HG02981 (cell line): Measurements from ENCODE around the gene THRB.

ENCODE experiments used
- ATAC-seq: cut with Tn5 transposase; IDR thresholded peaks from one replicate; pipeline ENCODE4 v1.9.1; 2021; ENCODE audit warnings: mild to moderate bottlenecking, moderate library complexity; ENCODE audit not compliant: unreplicated experiment

The THRB gene

GRCh38 chr3:24157106-24157505 is 337.5 kb downstream of the THRB start:
- ATAC-seq = no peak

- ATAC-seq = no peak
These were observed 338.2 kb downstream of the THRB start for GRCh38 chr3:24156466-24156865.

GRCh38 chr3:24155276-24155675 is 339.4 kb downstream of the THRB start:
- ATAC-seq = no peak

GRCh38 chr3:24154781-24155180 is 339.9 kb downstream of the THRB start:
- peak; percentile 4 for ATAC-seq

GRCh38 chr3:24154013-24154695 is 340.5 kb downstream of the THRB start:
- peak; percentile 82 for ATAC-seq

- ATAC-seq = no peak
These were observed 343.1 kb downstream of the THRB start for GRCh38 chr3:24151594-24151993.

- no peak for ATAC-seq
These were observed 345.6 kb downstream of the THRB start for GRCh38 chr3:24149032-24149431.

- no peak for ATAC-seq
These were observed 348.4 kb downstream of the THRB start for GRCh38 chr3:24145981-24146822.

- no peak for ATAC-seq
These were observed 349.2 kb downstream of the THRB start for GRCh38 chr3:24145481-24145880.

- no peak for ATAC-seq
These were observed 352.5 kb downstream of the THRB start for GRCh38 chr3:24142127-24142526.

GRCh38 chr3:24141548-24141947 is 353.1 kb downstream of the THRB start:
- ATAC-seq = no peak

- ATAC-seq = no peak
These were observed 354.9 kb downstream of the THRB start for GRCh38 chr3:24139463-24140412.

GRCh38 chr3:24138876-24139256 is 355.8 kb downstream of the THRB start:
- ATAC-seq = no peak

GRCh38 chr3:24137958-24138875 is 356.4 kb downstream of the THRB start:
- no peak for ATAC-seq

- no peak for ATAC-seq
These were observed 357.3 kb downstream of the THRB start for GRCh38 chr3:24137334-24137733.

- no peak for ATAC-seq
These were observed 357.9 kb downstream of the THRB start for GRCh38 chr3:24136624-24137310.

- ATAC-seq = no peak
These were observed 359.4 kb downstream of the THRB start for GRCh38 chr3:24135280-24135679.

GRCh38 chr3:24133942-24134341 is 360.7 kb downstream of the THRB start:
- ATAC-seq = no peak

- no peak for ATAC-seq
These were observed 361.2 kb downstream of the THRB start for GRCh38 chr3:24133436-24133835.

- no peak for ATAC-seq
These were observed 365.1 kb downstream of the THRB start for GRCh38 chr3:24129549-24129948.
